Stomach (tissue), 4 donors: ENCODE results near the gene LRMDA.

ENCODE experiments used
- POLR2A ChIP-seq, 4 donors: fragments of 450-650 bp; IDR thresholded peaks; one replicate each; pipeline ENCODE4 v1.6.1; 2016; ENCODE audit warnings: antibody characterized with exemption in 4 of 4, control low read depth in 2 of 4, mild to moderate bottlenecking in 1 of 4, moderate library complexity in 1 of 4
- POLR2AphosphoS5 ChIP-seq, 3 donors: sonication (generic); formaldehyde crosslinking; IDR thresholded peaks; one replicate each; pipeline ENCODE4 v1.6.1; 2016; ENCODE audit warnings: antibody characterized with exemption in 3 of 3
- TF ChIP-seq, protein P1 (sequence below), 7 experiments: fragments of 450-650 bp in 4 of 7; fragments of 200-600 bp in 3 of 7; sonication (generic) in 3 of 7; IDR thresholded peaks; one replicate each; pipeline ENCODE4 v1.5.1; 2016 to 2019; ENCODE audit warnings: antibody characterized with exemption in 7 of 7, control low read depth in 2 of 7, mild to moderate bottlenecking in 1 of 7

DNA sequence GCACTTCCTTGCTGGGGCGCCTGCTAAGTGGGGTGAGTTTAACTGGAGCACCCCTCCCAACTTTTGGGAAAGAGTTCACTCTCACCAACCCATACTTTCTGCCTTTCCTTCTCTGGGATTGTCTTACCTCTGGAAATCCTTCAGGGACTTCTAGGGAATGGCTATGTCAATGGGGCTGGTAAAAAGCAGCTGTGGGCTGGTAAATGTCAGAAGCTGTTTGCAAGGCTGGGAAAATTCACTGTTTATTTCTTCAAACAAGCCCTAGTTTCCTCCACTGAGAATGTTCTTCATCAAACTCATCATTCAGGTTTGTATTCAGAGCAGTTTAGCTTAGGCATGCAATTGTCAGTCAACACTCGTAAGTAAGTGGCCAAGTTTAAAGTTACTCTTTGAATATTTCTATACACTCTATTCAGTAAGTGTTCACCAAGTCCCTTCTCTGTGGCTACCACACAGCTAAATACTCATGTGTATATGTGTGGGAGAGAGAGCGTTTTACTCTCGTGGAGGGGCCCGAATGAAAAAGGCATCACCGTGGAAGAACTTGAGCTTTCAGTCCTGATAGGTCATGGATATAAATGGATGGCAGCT lies 654.8 kb downstream of the LRMDA start:
- TF ChIP-seq, protein P1, sequence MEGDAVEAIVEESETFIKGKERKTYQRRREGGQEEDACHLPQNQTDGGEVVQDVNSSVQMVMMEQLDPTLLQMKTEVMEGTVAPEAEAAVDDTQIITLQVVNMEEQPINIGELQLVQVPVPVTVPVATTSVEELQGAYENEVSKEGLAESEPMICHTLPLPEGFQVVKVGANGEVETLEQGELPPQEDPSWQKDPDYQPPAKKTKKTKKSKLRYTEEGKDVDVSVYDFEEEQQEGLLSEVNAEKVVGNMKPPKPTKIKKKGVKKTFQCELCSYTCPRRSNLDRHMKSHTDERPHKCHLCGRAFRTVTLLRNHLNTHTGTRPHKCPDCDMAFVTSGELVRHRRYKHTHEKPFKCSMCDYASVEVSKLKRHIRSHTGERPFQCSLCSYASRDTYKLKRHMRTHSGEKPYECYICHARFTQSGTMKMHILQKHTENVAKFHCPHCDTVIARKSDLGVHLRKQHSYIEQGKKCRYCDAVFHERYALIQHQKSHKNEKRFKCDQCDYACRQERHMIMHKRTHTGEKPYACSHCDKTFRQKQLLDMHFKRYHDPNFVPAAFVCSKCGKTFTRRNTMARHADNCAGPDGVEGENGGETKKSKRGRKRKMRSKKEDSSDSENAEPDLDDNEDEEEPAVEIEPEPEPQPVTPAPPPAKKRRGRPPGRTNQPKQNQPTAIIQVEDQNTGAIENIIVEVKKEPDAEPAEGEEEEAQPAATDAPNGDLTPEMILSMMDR (IDR thresholded peaks at IDR 0.05) = no peak
- TF ChIP-seq POLR2A (IDR thresholded peaks at IDR 0.05) (no peak), POLR2AphosphoS5 (IDR thresholded peaks at IDR 0.05) (no peak)
